ENCODE results near the gene TSPAN17.
A peak's percentile ranks its signal among the peaks of the same experiment; 100 is the strongest.
"Not testable (repeated sequence)": the region's sequence is repeated elsewhere in the genome, so short reads cannot be mapped to it uniquely, and the experiment has no call there.

The TSPAN17 gene

DNA sequence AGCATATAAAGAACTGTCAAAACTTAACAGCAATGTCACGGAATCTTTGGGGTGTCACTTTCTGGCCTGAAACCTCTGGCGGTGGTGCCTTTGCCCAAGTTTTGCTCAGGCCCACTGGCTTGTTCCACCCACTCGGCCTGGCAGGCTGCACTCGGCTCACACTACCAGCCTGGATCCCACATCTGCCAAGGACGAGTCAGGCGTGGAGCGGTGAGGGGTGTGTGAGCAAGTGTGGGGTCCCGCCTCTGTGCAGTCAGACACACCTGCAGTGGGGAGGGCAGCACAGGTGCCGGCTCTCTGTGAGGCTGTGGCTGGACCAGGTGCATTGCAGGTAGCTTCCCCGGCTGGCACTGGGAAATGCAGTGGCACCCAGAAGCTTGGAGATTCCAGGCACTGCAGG lies 40.0 kb downstream of the TSPAN17 start:
- no peak for DNase-seq

DNA sequence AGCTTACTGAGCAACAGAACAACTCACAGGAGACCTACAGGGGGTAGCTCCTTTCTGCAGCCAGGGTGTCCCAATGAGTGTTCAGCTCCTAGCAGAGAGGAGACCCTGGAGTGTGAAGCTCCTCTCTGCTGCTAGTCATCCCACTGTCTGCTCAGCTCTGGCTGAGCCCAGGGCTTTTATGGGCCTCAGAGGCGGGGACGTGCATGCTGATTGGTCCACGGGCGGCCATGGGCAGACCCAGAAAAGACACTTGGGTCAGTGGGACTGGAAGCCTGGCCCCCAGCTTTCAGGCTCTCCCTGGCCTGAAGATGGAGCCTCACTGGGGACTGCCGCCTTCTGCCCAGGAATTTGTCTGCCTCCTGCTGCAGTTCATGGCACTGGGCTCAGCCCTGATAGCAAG lies 40.6 kb downstream of the TSPAN17 start:
- DNase-seq: no peak

DNA sequence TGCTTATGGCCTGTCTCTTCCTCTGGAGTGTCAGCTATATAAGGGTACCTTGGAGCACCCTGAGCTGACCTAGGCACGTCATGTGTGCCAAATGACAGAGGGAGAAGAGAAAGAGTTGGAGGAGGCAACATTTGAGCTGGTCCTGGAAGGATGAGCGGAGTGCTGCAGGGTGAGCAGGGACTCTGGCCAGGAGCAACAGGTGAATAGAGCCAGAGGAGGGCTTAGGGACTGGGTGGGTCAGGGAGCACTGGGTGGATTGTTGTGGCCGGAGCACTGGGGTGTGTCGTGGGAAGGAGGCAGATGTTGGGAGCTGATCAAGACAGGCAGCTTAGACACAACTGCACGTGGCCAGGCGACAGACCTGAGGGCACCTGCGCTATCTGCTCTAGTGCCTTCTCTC lies 43.6 kb downstream of the TSPAN17 start:
- DNase-seq: no peak

DNA sequence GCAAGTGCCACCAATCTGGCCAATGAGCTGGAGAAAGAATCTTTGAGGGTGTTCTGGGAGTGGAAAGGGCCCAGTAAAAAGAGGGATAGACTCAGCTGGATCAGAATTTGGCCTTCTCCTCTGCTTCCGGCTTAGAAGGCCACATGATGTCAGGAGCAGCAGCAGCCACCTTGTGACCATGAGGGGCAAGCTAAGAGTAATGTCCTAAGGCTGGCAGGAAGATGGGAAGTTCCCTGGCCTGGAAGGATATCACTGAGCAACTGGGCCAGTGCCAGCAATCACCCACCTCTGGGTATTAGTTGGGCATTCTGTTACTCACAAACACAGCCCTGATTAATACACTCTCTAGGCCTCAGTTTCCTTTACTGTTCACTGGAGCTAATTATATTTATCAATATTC lies 44.2 kb downstream of the TSPAN17 start:
- DNase-seq: no peak

DNA sequence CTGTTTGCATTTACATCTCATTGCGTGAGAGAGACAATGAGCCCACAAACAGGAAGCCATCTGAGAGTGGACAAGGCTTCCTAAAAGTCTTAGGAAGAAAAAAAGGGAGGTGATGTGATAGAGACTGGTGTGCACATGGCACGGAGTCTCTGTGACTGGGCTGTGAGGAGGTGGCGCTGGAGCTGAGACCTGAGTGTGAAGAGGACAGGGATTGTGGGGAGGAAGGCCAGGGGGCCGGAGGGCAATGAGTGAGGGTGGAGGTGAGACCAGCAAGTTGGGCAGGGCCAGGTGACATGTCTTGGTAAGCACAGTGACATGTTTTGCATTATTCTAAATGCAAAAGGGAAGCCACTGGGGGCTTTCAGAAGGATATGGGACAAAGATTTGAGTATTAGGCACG lies 45.0 kb downstream of the TSPAN17 start:
- DNase-seq: peak; percentile 2

DNA sequence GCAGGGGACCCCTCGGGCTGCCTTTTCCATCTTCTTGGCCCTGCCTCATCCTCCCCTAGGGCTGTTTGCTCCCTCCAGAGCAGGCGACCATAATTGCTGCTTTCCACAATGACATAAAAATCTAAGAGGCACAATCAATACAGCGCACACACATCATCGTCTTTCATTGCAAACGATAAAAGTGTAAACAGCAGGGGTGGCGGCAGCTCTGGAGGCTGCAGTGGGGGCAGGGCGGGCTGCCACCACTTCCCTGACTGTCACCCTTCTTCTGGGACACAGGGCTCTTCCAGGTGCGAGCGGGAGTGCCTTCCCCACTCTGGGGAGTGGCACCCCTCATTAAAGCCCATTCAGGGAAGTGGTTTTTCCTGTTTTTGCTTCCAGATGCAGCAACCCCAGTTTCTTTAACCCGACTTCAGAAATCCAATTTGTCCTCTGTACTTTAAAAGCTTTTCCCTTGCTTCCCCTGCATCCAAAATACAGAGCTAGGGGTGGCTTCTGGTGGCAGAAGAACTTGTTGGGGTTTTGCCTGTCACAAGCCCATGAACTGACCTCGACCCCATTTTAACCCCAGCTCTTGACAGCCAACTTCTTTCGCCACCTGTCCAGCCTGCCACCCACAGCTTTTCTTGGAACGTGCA lies 45.7 kb downstream of the TSPAN17 start:
- no peak for DNase-seq

DNA sequence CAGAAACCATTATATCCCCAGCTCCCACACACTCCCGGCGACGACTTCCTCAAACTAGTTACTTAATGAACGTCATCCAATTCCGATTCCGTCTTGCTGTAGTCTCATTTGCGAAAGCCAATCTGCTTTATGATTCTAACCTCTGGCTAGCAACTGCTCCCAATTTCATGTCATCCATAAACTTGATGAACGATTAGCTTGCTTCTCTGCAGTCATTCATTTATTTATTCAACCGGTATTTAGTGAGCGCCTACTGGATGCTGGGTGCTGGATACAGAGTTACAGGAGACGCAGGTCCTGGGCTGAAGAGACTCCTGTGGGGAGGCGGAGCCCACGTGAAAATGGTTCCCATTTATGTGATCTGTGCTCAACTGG lies 46.2 kb downstream of the TSPAN17 start:
- peak; percentile 68 for DNase-seq

DNA sequence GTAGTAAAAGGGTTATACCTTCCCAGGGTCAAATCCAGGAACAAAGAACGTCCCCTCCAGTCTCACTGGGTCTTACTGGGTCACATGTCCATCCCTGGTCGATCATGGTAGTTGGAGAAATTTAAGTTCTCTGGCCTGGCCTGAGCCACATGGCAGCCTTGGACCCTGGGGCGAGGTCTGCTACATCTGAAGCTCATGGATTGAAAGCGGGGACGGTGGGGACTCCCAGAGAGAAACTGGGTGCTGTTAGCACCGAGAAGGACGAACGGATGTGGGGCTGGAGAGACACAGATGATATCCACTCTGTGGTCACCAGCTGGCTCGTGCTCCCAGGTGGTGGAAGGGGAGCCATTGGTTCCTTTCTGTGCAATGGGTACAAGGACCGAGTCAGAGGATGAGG lies 46.9 kb downstream of the TSPAN17 start:
- DNase-seq: no peak

DNA sequence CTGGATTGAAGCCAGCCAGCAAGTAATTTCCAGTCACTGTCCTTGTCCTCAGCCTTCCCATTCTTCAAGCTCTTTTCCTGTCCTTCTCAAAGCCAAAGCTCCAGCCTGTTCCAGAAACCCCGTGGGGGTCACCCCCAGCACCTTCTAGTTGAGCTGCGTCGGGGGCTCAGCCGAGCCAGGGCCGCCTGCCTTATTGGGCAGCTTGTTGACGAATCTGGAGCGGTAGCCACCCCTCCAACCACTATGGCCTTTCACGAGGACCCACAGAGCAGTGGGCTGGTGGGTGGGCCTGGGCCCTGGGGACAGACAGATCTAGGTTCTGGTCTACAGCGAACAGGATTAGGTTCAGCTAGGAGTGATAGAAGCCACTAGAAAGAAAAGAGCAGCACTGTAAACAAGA lies 47.3 kb downstream of the TSPAN17 start:
- DNase-seq: no peak

DNA sequence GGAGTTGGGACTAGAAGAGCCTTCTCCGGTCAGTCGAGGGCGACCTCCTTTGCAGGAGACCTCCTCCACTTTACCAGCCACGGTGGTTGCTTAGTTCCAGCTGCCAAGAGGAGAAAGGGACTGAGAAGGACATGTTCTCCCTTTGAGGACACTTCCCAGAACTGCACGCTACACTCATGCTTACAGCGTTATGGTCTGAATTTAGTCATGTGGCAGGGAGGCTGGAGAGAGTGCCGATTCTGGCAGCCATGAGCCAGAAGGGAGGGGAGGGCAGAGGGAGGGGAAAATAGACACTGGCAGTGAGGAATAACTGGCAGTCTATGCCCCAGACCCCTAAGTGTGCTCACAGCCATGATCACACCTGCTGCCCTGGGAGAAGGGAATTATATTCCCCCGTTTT lies 47.8 kb downstream of the TSPAN17 start:
- peak; percentile 29 for DNase-seq

DNA sequence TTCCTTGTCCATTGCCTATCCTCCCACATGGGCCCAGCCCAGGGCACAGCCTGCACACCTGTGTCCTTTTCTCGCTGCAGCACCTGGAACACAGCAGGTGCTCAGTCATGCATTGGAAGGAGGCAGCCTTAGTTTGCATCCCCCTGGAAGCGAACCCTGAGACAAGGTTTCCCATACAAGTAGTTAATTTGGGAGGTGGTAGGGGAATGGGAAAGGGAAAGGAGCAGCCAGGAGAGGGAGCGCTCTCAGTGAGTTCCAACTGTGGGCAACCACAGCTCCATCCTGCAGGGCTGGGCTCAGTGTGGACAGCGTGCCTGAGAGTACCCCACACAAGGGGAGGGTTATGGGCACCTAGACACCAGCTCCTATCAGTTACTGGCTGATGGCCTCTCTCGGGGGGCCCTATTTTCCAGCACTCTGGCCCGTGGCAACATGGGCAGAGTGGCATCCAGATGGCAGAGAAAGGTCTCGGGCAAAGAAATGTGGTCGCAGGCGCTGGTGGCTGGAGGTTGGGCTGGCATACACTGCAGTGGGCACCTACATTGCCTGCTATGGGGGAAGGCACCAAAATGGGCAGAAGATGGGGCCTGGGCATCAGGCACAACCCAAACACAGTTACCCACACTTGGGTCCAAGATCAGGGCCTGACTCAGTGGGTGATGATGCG lies 50.1 kb downstream of the TSPAN17 start:
- no peak for DNase-seq

DNA sequence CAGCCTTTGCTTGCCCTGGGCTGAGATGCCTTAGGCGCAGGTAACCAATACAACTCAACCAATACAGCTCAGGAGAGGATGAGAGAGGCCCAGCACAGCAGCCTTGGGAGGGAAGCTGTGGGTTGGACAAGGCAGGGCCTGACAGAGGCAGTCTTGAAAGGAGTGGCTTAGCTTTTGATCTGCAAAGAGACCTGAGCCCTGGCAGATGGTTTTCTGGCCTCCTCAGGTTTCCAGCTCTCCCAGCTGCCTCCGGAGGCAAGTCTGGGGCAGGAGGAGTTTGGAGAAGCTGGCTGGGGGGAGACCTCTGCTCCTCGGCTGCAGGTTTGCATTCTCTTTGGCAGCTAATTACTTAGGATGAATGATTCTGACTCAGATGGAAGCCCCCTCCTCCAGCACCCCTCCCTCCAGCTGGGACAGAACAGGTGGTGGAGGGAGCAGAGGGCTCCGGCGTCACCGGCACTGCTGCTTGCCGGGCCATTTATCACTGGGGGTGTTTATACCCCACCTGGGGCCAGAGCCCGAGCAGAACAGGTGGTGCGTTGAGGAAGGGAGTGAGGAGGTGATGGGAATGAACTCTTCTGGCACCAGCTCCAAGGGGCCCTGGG lies 50.8 kb downstream of the TSPAN17 start:
- DNase-seq: no peak

DNA sequence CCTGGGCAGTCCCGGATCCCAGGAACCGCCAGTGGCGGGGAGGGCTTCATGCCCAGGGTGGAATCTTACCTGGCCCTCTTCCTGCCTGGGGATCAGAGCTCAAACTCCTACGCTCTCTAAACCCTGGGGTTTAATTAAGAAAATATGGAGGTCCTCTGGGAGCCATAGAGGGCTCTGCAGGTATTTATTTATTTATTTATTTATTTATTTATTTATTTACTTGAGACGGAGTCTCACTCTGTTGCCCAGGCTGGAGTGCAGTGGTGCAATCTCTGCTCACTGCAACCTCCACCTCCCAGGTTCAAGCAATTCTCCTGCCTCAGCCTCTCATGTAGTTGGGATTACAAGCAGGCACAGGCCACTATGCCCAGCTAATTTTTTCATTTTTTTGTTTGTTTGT lies 52.2 kb downstream of the TSPAN17 start:
- not testable (repeated sequence) for DNase-seq

DNA sequence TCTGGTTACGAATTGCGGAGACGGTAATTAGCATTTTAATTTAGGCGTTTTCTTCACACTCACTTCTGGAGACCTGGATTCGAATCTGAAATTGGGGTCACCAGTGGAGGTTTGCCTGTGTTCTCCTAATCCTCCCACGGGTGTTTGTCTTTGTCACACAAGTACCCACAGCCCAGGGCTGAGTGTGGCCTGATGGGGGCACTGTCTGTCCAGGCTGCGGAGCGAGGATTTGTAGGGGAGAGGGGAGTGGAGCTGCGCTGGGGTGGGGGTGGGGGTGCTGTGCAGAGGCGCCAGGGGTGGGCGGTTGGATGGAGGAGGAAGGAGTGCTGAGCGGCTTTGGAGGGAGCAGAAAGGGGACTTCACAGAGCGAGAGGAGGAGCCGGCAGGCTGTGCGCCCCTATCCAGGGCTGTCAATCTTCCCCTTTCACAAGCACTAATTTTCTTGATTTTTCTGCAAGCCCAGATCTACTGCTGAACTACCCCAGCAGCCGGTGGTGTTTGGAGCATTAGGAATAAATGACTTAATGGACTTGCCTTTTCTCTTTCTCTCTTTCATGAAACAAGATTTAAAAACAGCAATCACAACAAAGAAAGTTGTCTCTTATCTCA lies 53.1 kb downstream of the TSPAN17 start:
- DNase-seq: peak; percentile 7

DNA sequence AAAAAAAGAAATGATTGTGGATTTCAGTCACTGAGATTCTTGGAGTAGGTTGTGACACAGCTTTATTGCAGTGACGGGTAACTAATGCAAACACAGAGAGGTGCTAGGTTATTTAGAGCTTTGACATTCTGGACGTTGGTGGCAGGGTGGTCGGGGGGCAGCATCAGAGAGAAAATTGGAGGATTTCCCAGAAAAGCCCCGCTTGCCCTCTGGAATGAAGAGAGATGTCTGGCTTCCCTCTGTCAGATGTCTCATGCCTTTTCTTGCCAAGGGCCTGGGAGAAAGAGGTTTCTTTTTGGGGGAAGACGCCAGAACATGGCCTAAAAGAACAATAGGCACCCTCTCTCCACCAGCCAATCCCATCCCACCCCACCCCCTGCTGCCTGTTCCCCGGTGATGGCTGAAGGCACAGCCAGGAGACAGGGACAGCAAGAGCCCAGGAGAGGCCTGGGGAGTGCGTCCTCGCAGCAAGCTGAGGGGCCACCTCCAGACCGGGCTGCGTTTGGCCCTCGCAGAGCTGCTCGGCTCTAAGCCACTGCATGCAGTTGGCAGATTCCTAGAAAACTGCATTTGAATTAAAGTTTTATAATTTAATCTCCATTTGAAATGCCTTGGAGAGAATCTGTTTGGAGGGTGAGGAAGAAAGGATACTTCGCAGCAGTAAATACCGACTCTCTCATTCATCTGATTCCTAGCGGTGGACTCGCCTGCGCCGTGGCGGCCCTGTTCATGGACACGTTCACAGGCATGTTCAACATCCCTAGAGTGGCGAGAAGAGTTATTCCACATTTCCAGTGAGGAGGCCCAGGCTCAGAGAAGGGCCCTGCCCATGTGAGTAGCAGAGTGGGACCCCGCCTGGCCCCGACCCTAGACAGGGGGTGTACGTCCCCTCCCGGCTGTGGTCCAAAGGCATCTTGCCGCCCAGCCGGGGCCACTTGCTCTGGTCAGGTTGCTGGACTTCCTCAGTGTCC lies 55.7 kb downstream of the TSPAN17 start:
- no peak for DNase-seq

DNA sequence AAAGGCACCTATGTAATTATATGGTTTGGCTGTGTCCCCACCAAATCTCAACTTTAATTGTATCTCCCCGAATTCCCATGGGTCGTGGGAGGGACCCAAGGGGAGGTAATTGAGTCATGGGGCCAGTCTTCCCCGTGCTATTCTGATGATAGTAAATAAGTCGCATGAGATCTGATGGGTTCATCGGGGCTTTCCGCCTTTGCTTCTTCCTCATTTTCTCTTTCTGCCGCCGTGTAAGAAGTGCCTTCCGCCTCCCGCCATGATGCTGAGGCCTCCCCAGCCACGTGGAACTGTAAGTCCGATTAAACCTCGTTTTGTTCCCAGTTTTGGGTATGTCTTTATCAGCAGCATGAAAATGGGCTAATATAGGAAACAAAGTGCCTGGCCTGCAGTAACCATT lies 56.6 kb downstream of the TSPAN17 start:
- DNase-seq: no peak

DNA sequence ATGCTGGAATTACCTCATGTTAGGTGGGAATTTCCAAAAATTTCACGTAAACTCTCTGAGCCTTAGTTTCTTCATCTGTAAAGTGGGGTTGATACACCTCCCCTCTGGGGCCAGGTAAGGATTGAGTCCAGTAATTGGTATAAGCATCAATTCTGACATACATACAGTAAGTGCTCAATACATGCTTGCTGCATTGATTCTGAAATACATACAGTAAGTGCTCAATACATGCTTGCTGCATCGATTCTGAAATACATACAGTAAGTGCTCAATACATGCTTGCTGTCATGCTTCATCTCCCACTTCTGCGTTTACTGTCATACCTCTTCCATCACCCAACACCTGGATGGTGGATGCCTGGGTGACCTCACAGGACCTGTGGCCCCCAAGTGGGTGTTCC lies 57.1 kb downstream of the TSPAN17 start:
- no peak for DNase-seq

DNA sequence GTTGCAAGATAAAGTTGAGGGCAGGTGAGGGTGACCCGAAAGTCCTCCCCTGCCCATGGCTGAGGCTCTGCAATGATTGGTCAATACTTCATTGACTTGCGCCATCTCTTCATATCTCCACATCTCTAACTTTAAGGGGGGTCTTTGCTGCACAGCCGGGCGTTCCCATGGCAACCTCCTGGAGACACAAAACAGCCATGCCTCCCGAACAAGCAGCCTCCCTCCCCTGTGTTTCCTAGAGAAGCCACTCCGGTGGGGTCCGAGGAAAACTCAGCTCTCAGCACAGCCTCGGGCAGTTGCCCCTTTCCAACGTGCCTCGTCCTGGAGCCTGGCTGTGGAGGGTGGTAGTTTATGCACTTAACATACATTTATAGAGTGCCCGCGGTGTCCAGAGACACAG lies 57.5 kb downstream of the TSPAN17 start:
- no peak for DNase-seq
